ENCODE data around the gene PRSS22.

DNA sequence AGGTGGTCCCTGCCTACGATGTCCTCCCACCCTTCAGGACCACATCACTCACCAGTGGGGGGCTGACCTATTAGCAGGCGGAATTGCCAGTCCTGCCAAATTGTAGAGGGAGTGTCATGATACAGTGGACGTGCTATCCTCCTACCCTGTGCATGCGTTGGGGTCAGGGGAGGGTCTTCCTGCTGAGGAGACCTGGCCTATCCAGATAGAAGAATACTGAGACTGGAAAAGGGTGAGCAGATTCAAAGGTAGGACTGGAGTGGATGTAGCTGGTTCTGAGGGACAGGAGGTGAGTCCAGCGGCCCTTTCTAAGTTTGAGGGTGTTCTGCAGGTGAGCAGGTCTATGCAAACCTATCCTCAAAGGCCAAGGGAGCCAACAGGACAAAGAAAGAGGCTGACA, 51.7 kb downstream of the PRSS22 start:
- TF ChIP-seq, protein P1, sequence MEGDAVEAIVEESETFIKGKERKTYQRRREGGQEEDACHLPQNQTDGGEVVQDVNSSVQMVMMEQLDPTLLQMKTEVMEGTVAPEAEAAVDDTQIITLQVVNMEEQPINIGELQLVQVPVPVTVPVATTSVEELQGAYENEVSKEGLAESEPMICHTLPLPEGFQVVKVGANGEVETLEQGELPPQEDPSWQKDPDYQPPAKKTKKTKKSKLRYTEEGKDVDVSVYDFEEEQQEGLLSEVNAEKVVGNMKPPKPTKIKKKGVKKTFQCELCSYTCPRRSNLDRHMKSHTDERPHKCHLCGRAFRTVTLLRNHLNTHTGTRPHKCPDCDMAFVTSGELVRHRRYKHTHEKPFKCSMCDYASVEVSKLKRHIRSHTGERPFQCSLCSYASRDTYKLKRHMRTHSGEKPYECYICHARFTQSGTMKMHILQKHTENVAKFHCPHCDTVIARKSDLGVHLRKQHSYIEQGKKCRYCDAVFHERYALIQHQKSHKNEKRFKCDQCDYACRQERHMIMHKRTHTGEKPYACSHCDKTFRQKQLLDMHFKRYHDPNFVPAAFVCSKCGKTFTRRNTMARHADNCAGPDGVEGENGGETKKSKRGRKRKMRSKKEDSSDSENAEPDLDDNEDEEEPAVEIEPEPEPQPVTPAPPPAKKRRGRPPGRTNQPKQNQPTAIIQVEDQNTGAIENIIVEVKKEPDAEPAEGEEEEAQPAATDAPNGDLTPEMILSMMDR (conservative IDR thresholded peaks at IDR 0.05; ENCODE audit: low read depth, low read length) = no peak
- TF ChIP-seq EZH2phosphoT487 (IDR thresholded peaks at IDR 0.05; ENCODE audit: borderline replicate concordance, low read length) = no peak
